Bronchial epithelial cell (primary cell): ENCODE measurements around the gene TRRAP. TPM values are rescaled to one million over a fixed set of nuclear protein-coding genes. Genes with fewer than 3 reads are reported as not detected.

ENCODE experiments used
- DNase-seq: peaks from one replicate; pipeline ENCODE4 v3.0.0-alpha.2; 2010; ENCODE audit warnings: low read depth
- FAIRE-seq: peaks from 2 replicates; lab custom pipeline; 2011; peaks lifted over from hg19 to GRCh38; lab: Jason Lieb, UNC
- H3K27me3 ChIP-seq: 2 replicates; pipeline ENCODE4 v1.5.1; 2011; ENCODE audit warnings: low read length; ENCODE audit not compliant: control insufficient read depth, insufficient read depth
- H3K36me3 ChIP-seq: 2 replicates; pipeline ENCODE4 v1.5.1; 2011; ENCODE audit warnings: low read length; ENCODE audit not compliant: control insufficient read depth, insufficient read depth
- H3K4me3 ChIP-seq: 2 replicates; pipeline ENCODE4 v1.5.1; 2011; ENCODE audit warnings: mild to moderate bottlenecking, low read depth, low read length, control low read depth
- total RNA-seq: library from RNA; depleted of rRNA; stranded (reverse); fragments of >200 nt; gene quantifications from 2 replicates; pipeline ENCODE4 v1.2.1, GENCODE V29; 2014
- TF ChIP-seq, protein P1 (sequence below): IDR thresholded peaks from 2 replicates; pipeline ENCODE4 v1.5.1; 2011; ENCODE audit warnings: mild to moderate bottlenecking, moderate library complexity, low read length, control low read depth, inconsistent platforms; ENCODE audit not compliant: insufficient read depth, severe bottlenecking

Gene TRRAP
- total RNA-seq, 1 donor from 2014 or later, result 8.2 TPM

DNA sequence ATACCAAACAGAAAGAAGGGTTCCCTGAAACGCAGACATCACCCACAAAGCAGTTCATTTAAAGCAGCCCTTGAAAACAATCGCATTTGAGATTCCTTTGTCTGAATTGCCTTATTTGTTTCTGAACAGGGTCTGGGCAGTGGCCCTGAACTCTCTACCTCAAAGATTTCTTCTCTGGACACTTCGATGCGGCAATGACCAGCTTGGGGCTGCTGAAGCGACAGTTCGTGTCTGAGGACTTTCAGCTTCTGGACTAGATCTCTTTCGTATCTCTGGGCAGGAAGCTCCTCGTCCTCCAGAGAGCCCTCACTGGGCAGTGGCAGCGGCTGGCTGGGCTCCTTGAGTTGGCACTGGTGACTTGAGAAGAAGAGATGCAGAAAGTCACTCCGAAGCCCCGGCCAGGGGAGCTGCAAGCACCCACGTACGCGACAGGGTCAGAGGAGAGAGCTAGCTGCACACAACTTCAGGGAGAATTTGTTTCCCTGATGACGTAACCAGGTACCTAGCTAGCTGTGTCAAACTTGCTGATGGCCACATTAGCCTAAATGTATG is 169.3 kb downstream of the TRRAP start:
- no peak overlapping the region for H3K4me3 ChIP-seq
- no peaks in the 10 kb centered on the region for H3K27me3 ChIP-seq
- TF ChIP-seq, protein P1, sequence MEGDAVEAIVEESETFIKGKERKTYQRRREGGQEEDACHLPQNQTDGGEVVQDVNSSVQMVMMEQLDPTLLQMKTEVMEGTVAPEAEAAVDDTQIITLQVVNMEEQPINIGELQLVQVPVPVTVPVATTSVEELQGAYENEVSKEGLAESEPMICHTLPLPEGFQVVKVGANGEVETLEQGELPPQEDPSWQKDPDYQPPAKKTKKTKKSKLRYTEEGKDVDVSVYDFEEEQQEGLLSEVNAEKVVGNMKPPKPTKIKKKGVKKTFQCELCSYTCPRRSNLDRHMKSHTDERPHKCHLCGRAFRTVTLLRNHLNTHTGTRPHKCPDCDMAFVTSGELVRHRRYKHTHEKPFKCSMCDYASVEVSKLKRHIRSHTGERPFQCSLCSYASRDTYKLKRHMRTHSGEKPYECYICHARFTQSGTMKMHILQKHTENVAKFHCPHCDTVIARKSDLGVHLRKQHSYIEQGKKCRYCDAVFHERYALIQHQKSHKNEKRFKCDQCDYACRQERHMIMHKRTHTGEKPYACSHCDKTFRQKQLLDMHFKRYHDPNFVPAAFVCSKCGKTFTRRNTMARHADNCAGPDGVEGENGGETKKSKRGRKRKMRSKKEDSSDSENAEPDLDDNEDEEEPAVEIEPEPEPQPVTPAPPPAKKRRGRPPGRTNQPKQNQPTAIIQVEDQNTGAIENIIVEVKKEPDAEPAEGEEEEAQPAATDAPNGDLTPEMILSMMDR, result no peak
- no peak for FAIRE-seq
- no peak for DNase-seq
- H3K36me3 ChIP-seq, result peaks cover 43% of the 10 kb centered on the region

DNA sequence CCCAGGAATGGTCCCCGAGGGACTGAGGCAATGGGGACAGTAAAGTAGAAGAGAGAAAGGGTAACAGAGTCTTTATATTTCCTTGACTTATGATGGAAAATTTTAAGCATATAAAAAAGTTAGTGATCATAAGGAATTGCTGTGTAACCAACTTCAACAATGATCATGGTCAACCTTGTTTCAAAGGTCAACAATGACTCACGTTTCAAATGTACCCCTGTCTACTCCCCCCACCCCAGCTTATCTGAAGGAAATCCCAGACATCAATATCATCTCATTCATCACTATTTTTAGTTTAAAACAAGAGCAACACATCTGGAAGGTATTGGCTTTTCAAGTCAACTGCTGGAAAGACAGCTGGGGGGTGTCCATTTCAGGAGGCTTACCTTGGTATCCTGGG is 172.6 kb downstream of the TRRAP start:
- DNase-seq (no peak), FAIRE-seq (no peak)

DNA sequence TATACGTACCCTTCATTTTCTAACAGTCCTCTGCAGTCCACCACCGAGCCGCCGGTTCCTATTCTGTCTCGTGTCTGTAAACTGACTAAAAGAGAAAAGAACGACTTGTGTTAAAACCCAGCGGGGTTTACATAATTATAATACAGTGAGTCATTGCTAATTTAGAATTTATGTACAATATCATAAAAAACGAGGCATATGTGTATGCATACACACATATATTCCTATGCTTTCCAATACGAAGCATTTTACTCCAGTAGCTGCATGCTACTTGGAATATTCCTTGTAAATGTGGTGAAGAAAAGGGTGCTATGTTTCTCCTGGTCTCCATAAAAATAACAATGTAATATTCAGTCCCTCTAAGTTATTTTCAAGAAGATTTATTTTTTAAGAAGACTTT is 176.4 kb downstream of the TRRAP start:
- TF ChIP-seq, protein P1, result no peak
- Histone ChIP-seq H3K36me3 (peaks cover 30% of the 10 kb centered on the region), H3K4me3 (no peak overlapping the region), H3K27me3 (no peaks in the 10 kb centered on the region)
- FAIRE-seq (no peak), DNase-seq (no peak)

More for the DNA sequence above, 172.6 kb downstream of the TRRAP start:
- no peak overlapping the region for H3K4me3 ChIP-seq
- peaks cover 40% of the 10 kb centered on the region for H3K36me3 ChIP-seq
- no peaks in the 10 kb centered on the region for H3K27me3 ChIP-seq
- TF ChIP-seq, protein P1, result no peak

DNA sequence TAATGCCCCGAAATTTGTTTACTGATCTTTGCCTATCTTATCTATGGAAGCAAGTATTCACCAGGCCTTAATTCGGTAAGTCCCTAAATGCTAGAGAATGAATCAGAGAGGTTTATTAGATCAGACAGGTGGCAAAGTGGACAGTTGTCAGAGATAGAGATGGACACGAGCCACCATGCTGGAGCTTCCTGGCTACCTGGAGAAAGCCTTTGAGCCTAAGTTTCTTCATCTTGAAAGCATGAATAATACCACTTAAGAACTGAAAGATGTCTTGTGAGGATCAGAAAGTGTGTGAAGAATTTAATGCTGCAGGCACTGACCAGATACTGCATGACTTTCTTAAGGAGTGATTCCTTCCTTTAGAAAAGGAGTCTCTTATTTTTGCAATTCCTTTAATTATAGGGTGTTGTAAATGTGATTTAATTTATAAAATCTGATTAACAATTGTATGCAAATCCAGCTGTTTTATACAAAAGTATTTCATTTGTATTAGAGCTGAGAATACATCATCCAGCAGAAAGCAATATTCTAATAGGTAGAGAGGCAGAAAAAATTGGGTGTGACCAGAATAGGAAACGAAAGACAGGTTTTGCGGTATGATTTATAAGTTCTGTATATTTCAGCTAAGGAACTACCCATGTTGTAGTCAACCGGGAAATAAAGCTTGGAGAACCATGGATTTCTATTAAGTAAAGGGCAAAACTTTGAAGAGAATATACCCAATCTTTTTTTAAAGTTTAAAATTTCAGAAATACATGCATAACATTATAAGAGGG is 182.9 kb downstream of the TRRAP start:
- FAIRE-seq (no peak), DNase-seq (no peak)
- H3K4me3 ChIP-seq, result no peak overlapping the region
- TF ChIP-seq, protein P1, result no peak
- H3K27me3 ChIP-seq, result no peaks in the 10 kb centered on the region
- H3K36me3 ChIP-seq, result peaks cover 9% of the 10 kb centered on the region

Other genes starting within 250 kb of the TRRAP start
- gene TMEM130, start 8.5 kb upstream of the TRRAP start, total RNA-seq, result not detected in 2 replicates